ENCODE results near the gene ENTPD1. TPM values are rescaled to one million over a fixed set of nuclear protein-coding genes. Genes with fewer than 3 reads are reported as not detected.
"Not testable (repeated sequence)": the region's sequence is repeated elsewhere in the genome, so short reads cannot be mapped to it uniquely, and the experiment has no call there.

Gene ENTPD1
- polyA plus RNA-seq, 3 donors from 2014 or later = 1.8 to 4.3 (median 1.8) TPM

GRCh38 chr10:95742485-95742884 lies 13.5 kb upstream of the ENTPD1 start:
- peaks cover 0 to 3% (median 0%) of the 10 kb centered on the region in 3 donors for H3K27me3 Mint-ChIP-seq (ENCODE audit: low read depth in 3 of 3)
- no peaks in the 10 kb centered on the region for H3K36me3 Mint-ChIP-seq
- H3K4me1 Mint-ChIP-seq = peaks cover 0 to 10% of the 10 kb centered on the region in 2 donors
- H3K27ac Mint-ChIP-seq = peak overlapping the region in 1 of 6 donors; percentile 4
- no peak for DNase-seq
- no peak overlapping the region for H3K4me3 Mint-ChIP-seq
- no peaks in the 10 kb centered on the region for H3K9me3 Mint-ChIP-seq

GRCh38 chr10:95742962-95743535 lies 12.9 kb upstream of the ENTPD1 start:
- H3K4me3 Mint-ChIP-seq = no peak overlapping the region
- H3K27ac Mint-ChIP-seq = no peak overlapping the region
- no peak for DNase-seq
- H3K27me3 Mint-ChIP-seq (ENCODE audit: low read depth in 3 of 3) = peaks cover 0 to 2% (median under 1%) of the 10 kb centered on the region in 3 donors
- no peaks in the 10 kb centered on the region for H3K36me3 Mint-ChIP-seq
- H3K9me3 Mint-ChIP-seq = no peaks in the 10 kb centered on the region
- peaks cover 0 to 10% of the 10 kb centered on the region in 2 donors for H3K4me1 Mint-ChIP-seq

GRCh38 chr10:95745501-95745900 lies 10.5 kb upstream of the ENTPD1 start:
- H3K9me3 Mint-ChIP-seq = no peaks in the 10 kb centered on the region
- no peaks in the 10 kb centered on the region for H3K36me3 Mint-ChIP-seq
- no peak for DNase-seq
- H3K27ac Mint-ChIP-seq = no peak overlapping the region
- peaks cover 1 to 4% (median 2%) of the 10 kb centered on the region in 3 donors for H3K27me3 Mint-ChIP-seq (ENCODE audit: low read depth in 3 of 3)
- H3K4me3 Mint-ChIP-seq = no peak overlapping the region
- peaks cover 0 to 10% of the 10 kb centered on the region in 2 donors for H3K4me1 Mint-ChIP-seq

GRCh38 chr10:95748349-95748748 lies 7.6 kb upstream of the ENTPD1 start:
- H3K27ac Mint-ChIP-seq = no peak overlapping the region
- peaks cover 0 to 2% (median 0%) of the 10 kb centered on the region in 6 donors for H3K9me3 Mint-ChIP-seq
- peaks cover 0 to 7% (median 1%) of the 10 kb centered on the region in 3 donors for H3K27me3 Mint-ChIP-seq (ENCODE audit: low read depth in 3 of 3)
- H3K36me3 Mint-ChIP-seq = peaks cover 0 to 3% (median 0%) of the 10 kb centered on the region in 3 donors
- H3K4me1 Mint-ChIP-seq = no peaks in the 10 kb centered on the region
- DNase-seq = no peak
- no peak overlapping the region for H3K4me3 Mint-ChIP-seq

- DNase-seq = no peak
- Mint-ChIP-seq H3K4me3 (peak overlapping the region; percentile 22 to 71 (median 41)), H3K36me3 (peaks cover 0 to 3% (median 0%) of the 10 kb centered on the region in 3 donors), H3K4me1 (peaks cover 15 to 32% of the 10 kb centered on the region in 2 donors), H3K9me3 (peaks cover 0 to 2% (median 0%) of the 10 kb centered on the region in 6 donors), H3K27me3 (ENCODE audit: low read depth in 3 of 3) (peaks cover 0 to 15% (median 6%) of the 10 kb centered on the region in 3 donors), H3K27ac (peak overlapping the region in 2 of 6 donors; percentile 51)
Measured at GRCh38 chr10:95755511-95756004, 405 bp upstream of the ENTPD1 start.

GRCh38 chr10:95756809-95757684 lies 1.1 kb downstream of the ENTPD1 start:
- peaks cover 0 to 11% (median 6%) of the 10 kb centered on the region in 3 donors for H3K27me3 Mint-ChIP-seq (ENCODE audit: low read depth in 3 of 3)
- H3K4me1 Mint-ChIP-seq = peaks cover 15 to 39% of the 10 kb centered on the region in 2 donors
- H3K4me3 Mint-ChIP-seq = peak overlapping the region in 2 of 5 donors; percentile 22 to 71
- H3K36me3 Mint-ChIP-seq = no peaks in the 10 kb centered on the region
- DNase-seq = no peak
- H3K9me3 Mint-ChIP-seq = peaks cover 0 to under 1% (median 0%) of the 10 kb centered on the region in 6 donors
- H3K27ac Mint-ChIP-seq = peak overlapping the region in 3 of 6 donors; percentile 14 to 42 (median 37)

- Mint-ChIP-seq H3K4me3 (no peak overlapping the region), H3K27me3 (ENCODE audit: low read depth in 3 of 3) (peaks cover 0 to 11% (median 6%) of the 10 kb centered on the region in 3 donors), H3K27ac (peak overlapping the region in 5 of 6 donors; percentile 17 to 80 (median 51)), H3K9me3 (no peaks in the 10 kb centered on the region), H3K36me3 (no peaks in the 10 kb centered on the region), H3K4me1 (peaks cover 15 to 44% of the 10 kb centered on the region in 2 donors)
- DNase-seq = peak; percentile 31 to 46 (median 45)
Measured at GRCh38 chr10:95758351-95759025, 2.5 kb downstream of the ENTPD1 start.

GRCh38 chr10:95759233-95759826 lies 3.4 kb downstream of the ENTPD1 start:
- no peak for DNase-seq
- peak overlapping the region in 3 of 6 donors; percentile 18 to 40 (median 32) for H3K27ac Mint-ChIP-seq
- no peaks in the 10 kb centered on the region for H3K36me3 Mint-ChIP-seq
- peaks cover 0 to 14% (median 4%) of the 10 kb centered on the region in 3 donors for H3K27me3 Mint-ChIP-seq (ENCODE audit: low read depth in 3 of 3)
- no peak overlapping the region for H3K4me3 Mint-ChIP-seq
- H3K9me3 Mint-ChIP-seq = no peaks in the 10 kb centered on the region
- peaks cover 15 to 44% of the 10 kb centered on the region in 2 donors for H3K4me1 Mint-ChIP-seq

- H3K36me3 Mint-ChIP-seq = no peaks in the 10 kb centered on the region
- peaks cover 0 to 10% (median 1%) of the 10 kb centered on the region in 3 donors for H3K27me3 Mint-ChIP-seq (ENCODE audit: low read depth in 3 of 3)
- DNase-seq = peak in 1 of 3 donors; percentile 15
- peak overlapping the region in 2 of 6 donors; percentile 51 to 76 for H3K27ac Mint-ChIP-seq
- H3K9me3 Mint-ChIP-seq = no peaks in the 10 kb centered on the region
- H3K4me3 Mint-ChIP-seq = no peak overlapping the region
- peaks cover 7 to 26% of the 10 kb centered on the region in 2 donors for H3K4me1 Mint-ChIP-seq
Measured at GRCh38 chr10:95761939-95762492, 6.1 kb downstream of the ENTPD1 start.

GRCh38 chr10:95767884-95768556 lies 12.1 kb downstream of the ENTPD1 start:
- no peaks in the 10 kb centered on the region for H3K4me1 Mint-ChIP-seq
- peaks cover 0 to 13% (median 3%) of the 10 kb centered on the region in 3 donors for H3K27me3 Mint-ChIP-seq (ENCODE audit: low read depth in 3 of 3)
- no peaks in the 10 kb centered on the region for H3K36me3 Mint-ChIP-seq
- H3K4me3 Mint-ChIP-seq = no peak overlapping the region
- no peak for DNase-seq
- no peaks in the 10 kb centered on the region for H3K9me3 Mint-ChIP-seq
- H3K27ac Mint-ChIP-seq = no peak overlapping the region

- peaks cover 0 to 16% (median 3%) of the 10 kb centered on the region in 3 donors for H3K27me3 Mint-ChIP-seq (ENCODE audit: low read depth in 3 of 3)
Measured at GRCh38 chr10:95770084-95770720, 14.2 kb downstream of the ENTPD1 start.

GRCh38 chr10:95773454-95773853 lies 17.5 kb downstream of the ENTPD1 start:
- not testable (repeated sequence) for H3K36me3 Mint-ChIP-seq, H3K4me1 Mint-ChIP-seq, DNase-seq, H3K27ac Mint-ChIP-seq, H3K4me3 Mint-ChIP-seq, H3K9me3 Mint-ChIP-seq
- peaks cover 0 to 14% (median 2%) of the 10 kb centered on the region in 3 donors for H3K27me3 Mint-ChIP-seq (ENCODE audit: low read depth in 3 of 3)

More at GRCh38 chr10:95770084-95770720, 14.2 kb downstream of the ENTPD1 start:
- no peaks in the 10 kb centered on the region for H3K36me3 Mint-ChIP-seq
- no peak overlapping the region for H3K27ac Mint-ChIP-seq
- no peak for DNase-seq
- H3K4me3 Mint-ChIP-seq = no peak overlapping the region
- no peaks in the 10 kb centered on the region for H3K9me3 Mint-ChIP-seq
- H3K4me1 Mint-ChIP-seq = no peaks in the 10 kb centered on the region

Data from immature natural killer cell (primary cell).